H1 (cell line): ENCODE results near the gene SPHK1. TPM values are rescaled to one million over a fixed set of nuclear protein-coding genes. Genes with fewer than 3 reads are reported as not detected.

Experiments used
- CTCF ChIA-PET: fragments of 300-600 bp; sonication (Branson Sonifier 250); formaldehyde crosslinking; loops from one replicate; lab custom pipeline; 2021; ENCODE audit not compliant: partially characterized antibody; lab: Charles Lee
- POLR2A ChIA-PET: fragments of 300-600 bp; sonication (Branson Sonifier 250); formaldehyde crosslinking; loops from one replicate; lab custom pipeline; 2021; ENCODE audit warnings: inconsistent platforms; ENCODE audit not compliant: partially characterized antibody; lab: Charles Lee
- DNase-seq, 2 experiments: peaks; one replicate each; pipeline versions ENCODE4 v3.0.0 to v3.0.0-alpha.2; 2010 to 2022; ENCODE audit warnings: low spot score in 2 of 2, low read depth in 1 of 2, mixed read lengths in 1 of 2
- FAIRE-seq: peaks from 2 replicates; lab custom pipeline; 2011; peaks lifted over from hg19 to GRCh38; lab: Jason Lieb, UNC
- H2AFZ ChIP-seq: 2 replicates; pipeline ENCODE4 v1.8.1; 2012; ENCODE audit warnings: low read length, inconsistent platforms
- H2AK5ac ChIP-seq: 2 replicates; pipeline ENCODE4 v1.6.1; 2013; ENCODE audit warnings: low read depth, low read length
- H2BK120ac ChIP-seq: replicated peaks from 2 replicates; pipeline ENCODE3; 2013; ENCODE audit warnings: low read depth, low read length, inconsistent platforms
- H2BK12ac ChIP-seq: 2 replicates; pipeline ENCODE4 v1.6.1; 2013; ENCODE audit warnings: low read depth, low read length
- H2BK15ac ChIP-seq: 2 replicates; pipeline ENCODE4 v1.6.1; 2013; ENCODE audit warnings: low read length
- H2BK20ac ChIP-seq: 2 replicates; pipeline ENCODE4 v1.6.1; 2013; ENCODE audit warnings: low read length
- H2BK5ac ChIP-seq: 2 replicates; pipeline ENCODE4 v1.6.1; 2013; ENCODE audit warnings: low read depth, low read length
- H3K14ac ChIP-seq: 2 replicates; pipeline ENCODE4 v1.6.1; 2013; ENCODE audit warnings: inconsistent platforms; ENCODE audit not compliant: insufficient read length
- H3K18ac ChIP-seq: 2 replicates; pipeline ENCODE4 v1.6.1; 2013; ENCODE audit warnings: low read length; ENCODE audit errors: extremely low read depth
- H3K23ac ChIP-seq: 2 replicates; pipeline ENCODE4 v1.6.1; 2013; ENCODE audit warnings: inconsistent platforms; ENCODE audit not compliant: insufficient read length
- H3K23me2 ChIP-seq: 2 replicates; pipeline ENCODE4 v1.6.1; 2013; ENCODE audit warnings: low read depth, low read length
- H3K27ac ChIP-seq: 2 replicates; pipeline ENCODE4 v1.6.1; 2011; ENCODE audit warnings: low read depth, low read length, inconsistent platforms
- H3K27me3 ChIP-seq, 4 experiments: replicated peaks in 1 of 4; 1 replicate in 1 of 4; 2 replicates in 3 of 4; pipeline versions ENCODE4 v1.6.1 to v1.8.1; 2011 to 2013; ENCODE audit warnings: low read length in 3 of 4, mild to moderate bottlenecking in 3 of 4, inconsistent platforms in 2 of 4, mixed read lengths in 2 of 4, moderate library complexity in 1 of 4; ENCODE audit not compliant: control insufficient read depth in 3 of 4, insufficient read depth in 3 of 4; ENCODE audit errors: extremely low read depth in 1 of 4
- H3K36me3 ChIP-seq, 4 experiments: 2 replicates each; pipeline versions ENCODE4 v1.6.1 to v1.8.1; 2011 to 2013; ENCODE audit warnings: mild to moderate bottlenecking in 4 of 4, low read length in 3 of 4, moderate library complexity in 2 of 4, control low read depth in 1 of 4, inconsistent platforms in 1 of 4; ENCODE audit not compliant: insufficient read depth in 4 of 4, control insufficient read depth in 2 of 4
- H3K4ac ChIP-seq: replicated peaks from 2 replicates; pipeline ENCODE3; 2013; ENCODE audit warnings: low read length, low read depth, mixed read lengths, inconsistent platforms; ENCODE audit not compliant: insufficient read length
- H3K4me1 ChIP-seq, 4 experiments: replicated peaks in 1 of 4; 1 replicate in 1 of 4; 2 replicates in 3 of 4; pipeline versions ENCODE4 v1.6.1 to v1.8.1; 2011 to 2013; ENCODE audit warnings: low read length in 3 of 4, inconsistent platforms in 2 of 4, mixed read lengths in 1 of 4; ENCODE audit not compliant: insufficient read depth in 4 of 4, control insufficient read depth in 3 of 4
- H3K4me2 ChIP-seq, 2 experiments: 2 replicates each; pipeline versions ENCODE4 v1.6.1 to v1.8.1; 2011 to 2013; ENCODE audit warnings: low read depth in 2 of 2, low read length in 2 of 2, control low read depth in 1 of 2, inconsistent platforms in 1 of 2, mild to moderate bottlenecking in 1 of 2; ENCODE audit not compliant: insufficient read depth in 1 of 2
- H3K4me3 ChIP-seq, 4 experiments: fragments of 200-600, 300-600 bp in 1 of 4; sonication (generic), shearing (Covaris generic), sonication (Bioruptor Twin) in 1 of 4; 2 replicates each; pipeline versions ENCODE4 v1.5.1 to v1.8.1; 2011 to 2016; ENCODE audit warnings: low read length in 4 of 4, low read depth in 3 of 4, control low read depth in 2 of 4, inconsistent platforms in 2 of 4, mild to moderate bottlenecking in 2 of 4, mixed read lengths in 1 of 4, moderate library complexity in 1 of 4; ENCODE audit not compliant: insufficient read depth in 2 of 4; ENCODE audit errors: extremely low read depth in 1 of 4
- H3K56ac ChIP-seq: replicated peaks from 2 replicates; pipeline ENCODE3; 2013; ENCODE audit warnings: low read depth, mild to moderate bottlenecking, mixed read lengths, low read length, inconsistent platforms; ENCODE audit not compliant: insufficient read length
- H3K79me1 ChIP-seq: 2 replicates; pipeline ENCODE4 v1.6.1; 2013; ENCODE audit warnings: low read depth, low read length, control low read depth
- H3K79me2 ChIP-seq, 2 experiments: 2 replicates each; pipeline versions ENCODE4 v1.6.1 to v1.8.1; 2012 to 2013; ENCODE audit warnings: low read length in 2 of 2, mild to moderate bottlenecking in 2 of 2, inconsistent platforms in 1 of 2; ENCODE audit not compliant: insufficient read depth in 2 of 2, control insufficient read depth in 1 of 2
- H3K9ac ChIP-seq, 4 experiments: replicated peaks in 1 of 4; 1 replicate in 1 of 4; 2 replicates in 3 of 4; pipeline versions ENCODE4 v1.6.1 to v1.8.1; 2011 to 2013; ENCODE audit warnings: low read depth in 3 of 4, low read length in 3 of 4, control low read depth in 2 of 4, mild to moderate bottlenecking in 2 of 4, moderate library complexity in 2 of 4, inconsistent platforms in 1 of 4; ENCODE audit errors: extremely low read depth in 1 of 4
- H3K9me3 ChIP-seq, 2 experiments: 2 replicates each; pipeline versions ENCODE4 v1.6.1 to v1.8.1; 2012 to 2013; ENCODE audit warnings: mild to moderate bottlenecking in 2 of 2, moderate library complexity in 2 of 2, control low read depth in 1 of 2, inconsistent platforms in 1 of 2, low read depth in 1 of 2, low read length in 1 of 2, mixed read lengths in 1 of 2; ENCODE audit not compliant: insufficient read depth in 2 of 2
- H4K20me1 ChIP-seq, 2 experiments: replicated peaks in 1 of 2; 2 replicates each; pipeline versions ENCODE3 to v1.8.1; 2011 to 2013; ENCODE audit warnings: inconsistent platforms in 2 of 2, low read length in 2 of 2, mild to moderate bottlenecking in 1 of 2; ENCODE audit not compliant: insufficient read depth in 2 of 2, control insufficient read depth in 1 of 2
- H4K5ac ChIP-seq: 2 replicates; pipeline ENCODE4 v1.6.1; 2013; ENCODE audit warnings: low read length, low read depth, mixed read lengths, inconsistent platforms; ENCODE audit not compliant: insufficient read length
- H4K8ac ChIP-seq: 2 replicates; pipeline ENCODE4 v1.8.0; 2013; ENCODE audit warnings: mild to moderate bottlenecking, moderate library complexity, low read length, inconsistent platforms; ENCODE audit not compliant: insufficient read depth; ENCODE audit errors: extremely low read depth
- H4K91ac ChIP-seq: replicated peaks from 2 replicates; pipeline ENCODE3; 2013; ENCODE audit warnings: low read length, mixed read lengths, inconsistent platforms; ENCODE audit not compliant: insufficient read length
- CBX8 ChIP-seq: fragments of 300-800, 300-1000 bp; sonication (generic); IDR thresholded peaks from 2 replicates; pipeline ENCODE4 v1.7.1; 2016; ENCODE audit warnings: low read depth, low read length, borderline replicate concordance
- CHD1 ChIP-seq: IDR thresholded peaks from 2 replicates; pipeline ENCODE4 v1.6.1; 2012; ENCODE audit warnings: low read depth, low read length, improper control_type of control experiment
- CTBP2 ChIP-seq: IDR thresholded peaks from 2 replicates; pipeline ENCODE4 v1.7.0; 2011; ENCODE audit warnings: borderline replicate concordance, mild to moderate bottlenecking, moderate library complexity, mixed read lengths, low read length; ENCODE audit not compliant: insufficient read depth, insufficient read length
- EGR1 ChIP-seq: IDR thresholded peaks from 2 replicates; pipeline ENCODE4 v1.6.1; 2011; ENCODE audit warnings: low read depth, low read length, borderline replicate concordance
- KDM1A ChIP-seq: fragments of 200-600, 300-600 bp; sonication (generic); IDR thresholded peaks from 2 replicates; pipeline ENCODE4 v1.7.1; 2016; ENCODE audit warnings: mild to moderate bottlenecking, low read length, borderline replicate concordance
- KDM4A ChIP-seq: IDR thresholded peaks from one replicate; pipeline ENCODE4 v1.7.1; 2012; ENCODE audit warnings: low read depth, mild to moderate bottlenecking, moderate library complexity, low read length, inconsistent platforms; ENCODE audit not compliant: severe bottlenecking
- POLR2AphosphoS5 ChIP-seq: IDR thresholded peaks from 2 replicates; pipeline ENCODE4 v1.6.1; 2011; ENCODE audit warnings: low read depth, low read length
- SAP30 ChIP-seq: fragments of 300-600 bp; sonication (generic); IDR thresholded peaks from 2 replicates; pipeline ENCODE4 v1.7.1; 2012; ENCODE audit warnings: low read length, moderate library complexity, mild to moderate bottlenecking, inconsistent platforms; ENCODE audit not compliant: insufficient read depth, insufficient replicate concordance
- SIRT6 ChIP-seq: IDR thresholded peaks from one replicate; pipeline ENCODE4 v1.7.1; 2012; ENCODE audit warnings: low read length, inconsistent platforms
- TAF1 ChIP-seq: IDR thresholded peaks from 2 replicates; pipeline ENCODE4 v1.6.1; 2011; ENCODE audit warnings: mild to moderate bottlenecking, low read depth, low read length
- WGBS, 2 experiments: shearing (Covaris generic) in 1 of 2; methylation state at CpG; one replicate each; pipeline versions ENCODE4 v1.1.6 to v1.1.7; 2013 to 2015; ENCODE audit warnings: low lambda C conversion rate in 2 of 2, mixed read lengths in 2 of 2, inconsistent platforms in 1 of 2, low coverage in 1 of 2, missing lambda C conversion rate in 1 of 2; ENCODE audit not compliant: insufficient replicate concordance in 2 of 2, insufficient coverage in 1 of 2, insufficient read length in 1 of 2; ENCODE audit errors: extremely low coverage in 1 of 2, missing lambda C conversion rate in 1 of 2; 5-methylcytosine and 5-hydroxymethylcytosine counted together
- polyA plus RNA-seq, 7 experiments: library from polyadenylated mRNA; depleted of rRNA in 3 of 7; stranded (reverse) in 5 of 7; unstranded in 2 of 7; fragments of >200 nt in 5 of 7; fragments of 200-250 nt in 2 of 7; gene quantifications; 1 replicate in 5 of 7; 2 replicates in 1 of 7; 4 replicates in 1 of 7; pipeline versions ENCODE4 v1.2.1 to v1.2.3, GENCODE V29; 2011 to 2013; ENCODE audit warnings: missing spikeins in 2 of 7, mixed read lengths in 2 of 7
- total RNA-seq: library from RNA; stranded (reverse); fragmentation: NEBNext Ultra II Directional; extraction: Animal tissue kit (Norgen Biotek cat#: 25700); gene quantifications from 2 replicates; pipeline ENCODE4 v1.2.1, GENCODE V29; 2021

The SPHK1 gene
- total and polyA plus RNA-seq, 2 of the 8 experiments (the other 6 are each of a cell fraction or from before 2014, with no cell fraction given): 2.4 TPM

- H4K5ac ChIP-seq: no peak overlapping the region
- peak overlapping the region; percentile 90; the same call in 1 of the 2 replicates for H2BK15ac ChIP-seq
- no peak overlapping the region for H2BK20ac ChIP-seq
- H3K4ac ChIP-seq: no peak overlapping the region
- H2BK120ac ChIP-seq: no peak overlapping the region
- peak overlapping the region; percentile 15; the same call in 1 of the 2 replicates for H4K8ac ChIP-seq
- no peak overlapping the region for H3K56ac ChIP-seq
- no peak overlapping the region for H2BK5ac ChIP-seq
- H4K91ac ChIP-seq: no peak overlapping the region
- POLR2A ChIA-PET: interaction anchor here (0.6 to 4.0 kb wide), 4 partner anchors 22 to 112 kb away, joined by 3 to 15 read pairs (median 11); partner anchors contain the start of gene PRPSAP1
- H2AK5ac ChIP-seq: peak overlapping the region; percentile 43; the same call in 1 of the 2 replicates
- 92% methylated on average over 31 of the region's 31 CpGs; no CpG with 5 or more reads in 1 of the 2 experiments for WGBS, 2 experiments
- peaks cover 0 to 5% of the 10 kb centered on the region in 2 experiments for H4K20me1 ChIP-seq
- H3K27me3 ChIP-seq: peaks cover 18 to 47% (median 32%) of the 10 kb centered on the region in 4 experiments; a peak in 6 of 7 replicates
- H3K9me3 ChIP-seq: no peaks in the 10 kb centered on the region
- H3K79me2 ChIP-seq: no peaks in the 10 kb centered on the region
- H3K9ac ChIP-seq: no peak overlapping the region
- peaks cover 5 to 37% (median 21%) of the 10 kb centered on the region in 4 experiments for H3K4me1 ChIP-seq
- no peak overlapping the region for H3K4me2 ChIP-seq
- DNase-seq: no peak
- peaks cover 23% of the 10 kb centered on the region for H3K23me2 ChIP-seq
- H3K14ac ChIP-seq: no peak overlapping the region
- H2BK12ac ChIP-seq: no peak overlapping the region
- H3K18ac ChIP-seq: no peak overlapping the region
- CTCF ChIA-PET: interaction anchor here (1.0 to 28.1 kb wide), 20 partner anchors 10 to 373 kb away, joined by 3 to 635 read pairs (median 8); partner anchors contain the start of genes PRCD, PRPSAP1, QRICH2 and UBE2O
- H2AFZ ChIP-seq: no peak overlapping the region
- no peak overlapping the region for H3K23ac ChIP-seq
- H3K36me3 ChIP-seq: peaks cover 2 to 14% (median 7%) of the 10 kb centered on the region in 4 experiments; a peak in 4 of 8 replicates
- no peak overlapping the region for H3K4me3 ChIP-seq
- no peaks in the 10 kb centered on the region; the same call in 1 of the 2 replicates for H3K79me1 ChIP-seq
- no peak for FAIRE-seq
- H3K27ac ChIP-seq: no peak overlapping the region
- no peak for TF ChIP-seq KDM1A
- no peak for TF ChIP-seq SIRT6
- TF ChIP-seq CHD1: no peak
- TF ChIP-seq EGR1: no peak
- TF ChIP-seq KDM4A: no peak
- TF ChIP-seq CTBP2: no peak
- no peak for TF ChIP-seq TAF1
- TF ChIP-seq SAP30: no peak
- no peak for TF ChIP-seq POLR2AphosphoS5
- no peak for TF ChIP-seq CBX8
These were observed 2.8 kb downstream of the SPHK1 start for GRCh38 chr17:76386966-76387765.
